NCI-H1105 (cell line): ENCODE data around the gene GATA3.
A peak's percentile ranks its signal among the peaks of the same experiment; 100 is the strongest.
"Not testable (repeated sequence)": the region's sequence is repeated elsewhere in the genome, so short reads cannot be mapped to it uniquely, and the experiment has no call there.

Source experiments
- DNase-seq: peaks from one replicate; lab custom pipeline; 2025; lab: John Stamatoyannopoulos, UW

The GATA3 gene

GRCh38 chr10:8054494-8055407 is at the start of gene GATA3:
GATA3 (plus strand) TSS chr10:8054688; CDS start chr10:8055656, 968 bp downstream.
- DNase-seq, result no peak

- DNase-seq, result no peak
Measured at GRCh38 chr10:8006274-8006999, 48.1 kb upstream of the GATA3 start.

GRCh38 chr10:8009031-8009430 is 45.5 kb upstream of the GATA3 start:
- DNase-seq, result no peak

DNA sequence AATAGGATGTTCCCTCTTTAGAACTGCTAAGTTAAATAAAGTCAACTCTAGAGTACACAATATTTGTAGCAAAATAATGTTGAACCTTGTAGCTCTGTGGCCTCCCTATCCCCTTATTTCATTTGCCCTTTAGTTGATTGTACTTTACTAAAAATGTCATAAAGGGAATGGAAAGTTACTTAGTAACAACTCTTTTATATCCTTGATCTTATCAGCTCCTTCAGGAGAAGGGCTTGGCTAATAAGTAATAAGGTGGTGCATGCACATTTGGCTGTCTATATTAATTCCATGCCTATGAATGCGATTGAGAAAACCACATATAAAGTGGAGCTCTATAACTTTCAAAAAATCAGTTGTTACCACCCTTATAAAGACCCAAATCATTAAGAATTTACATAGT is 41.5 kb upstream of the GATA3 start:
- DNase-seq, result no peak

- no peak for DNase-seq
Measured at GRCh38 chr10:8013619-8014018, 40.9 kb upstream of the GATA3 start.

DNA sequence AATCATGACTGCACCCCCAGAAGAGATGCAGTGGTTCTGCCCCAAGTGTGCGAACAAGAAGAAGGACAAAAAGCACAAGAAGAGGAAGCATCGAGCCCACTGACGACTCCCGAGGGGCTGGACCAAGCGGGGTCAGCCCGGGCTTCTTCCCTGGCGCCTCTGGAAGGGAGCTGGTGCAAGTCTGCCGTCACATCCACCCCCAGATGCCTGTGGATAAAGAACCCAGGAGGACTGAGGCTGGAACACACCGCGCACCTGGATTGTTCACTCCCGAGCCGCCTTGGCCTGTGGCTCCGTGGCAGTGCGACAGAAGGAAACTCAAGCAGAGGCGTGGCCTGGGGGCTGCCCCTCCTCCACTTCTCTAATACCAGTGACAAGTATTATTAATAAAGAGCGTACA is 39.8 kb upstream of the GATA3 start:
- DNase-seq, result no peak

GRCh38 chr10:8017277-8017676 is 37.2 kb upstream of the GATA3 start:
- DNase-seq, result no peak

DNA sequence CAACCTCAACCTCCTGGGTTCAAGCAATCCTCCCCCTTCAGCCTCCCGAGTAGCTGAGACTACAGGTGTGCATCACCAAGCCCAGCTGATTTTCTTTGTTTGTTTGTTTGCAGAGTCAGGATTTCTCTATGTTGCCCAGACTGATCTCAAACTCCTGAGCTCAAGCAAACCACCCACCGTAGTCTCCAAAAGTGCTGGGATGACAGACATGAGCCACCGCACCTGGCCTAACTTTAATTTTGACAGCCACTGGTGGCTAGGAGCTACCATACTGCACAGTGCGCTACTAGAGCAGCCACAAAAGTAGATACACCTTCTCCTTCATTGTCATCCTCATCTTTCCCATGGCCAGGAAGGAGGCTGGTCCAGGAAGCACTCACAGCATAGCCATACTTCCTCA is 31.2 kb upstream of the GATA3 start:
- no peak for DNase-seq

GRCh38 chr10:8023851-8024250 is 30.6 kb upstream of the GATA3 start:
- DNase-seq, result no peak

GRCh38 chr10:8026349-8027259 is 27.9 kb upstream of the GATA3 start:
- no peak for DNase-seq

- DNase-seq, result not testable (repeated sequence)
Measured at GRCh38 chr10:8031211-8031610, 23.3 kb upstream of the GATA3 start.

- no peak for DNase-seq
Measured at GRCh38 chr10:8032558-8032957, 21.9 kb upstream of the GATA3 start.

DNA sequence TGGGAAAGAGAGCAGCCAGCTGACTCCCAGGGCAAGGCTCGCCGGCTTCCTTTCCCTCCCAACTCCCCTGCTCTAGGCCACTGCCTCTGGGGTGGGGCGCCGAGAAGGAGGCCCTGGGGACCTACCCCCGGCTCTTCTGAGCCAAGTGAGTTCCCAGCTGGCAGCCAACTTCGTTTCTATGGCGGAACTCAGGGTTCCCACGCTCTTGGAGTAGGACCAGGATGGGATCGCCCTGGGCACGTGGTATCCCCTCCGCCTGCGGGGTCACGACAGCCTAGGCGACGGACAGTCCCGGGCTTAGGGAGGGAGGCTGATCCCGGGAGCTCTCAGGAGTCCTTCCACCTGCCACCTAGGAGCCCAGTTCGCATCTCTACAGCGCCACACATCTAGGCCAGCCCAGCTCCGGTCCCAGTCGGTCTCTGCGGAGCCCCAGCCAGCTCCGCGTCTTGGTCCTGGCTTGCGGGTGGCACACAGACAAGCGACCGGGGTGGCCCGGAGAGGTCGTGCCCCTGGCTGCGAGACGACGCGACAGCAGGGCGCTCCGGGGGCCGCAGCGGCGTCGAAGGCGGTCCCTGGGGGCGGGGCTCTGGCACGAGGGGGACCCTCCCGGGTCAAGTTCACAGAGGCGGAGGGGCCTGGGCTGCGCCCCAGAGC is 20.5 kb upstream of the GATA3 start:
- no peak for DNase-seq

DNA sequence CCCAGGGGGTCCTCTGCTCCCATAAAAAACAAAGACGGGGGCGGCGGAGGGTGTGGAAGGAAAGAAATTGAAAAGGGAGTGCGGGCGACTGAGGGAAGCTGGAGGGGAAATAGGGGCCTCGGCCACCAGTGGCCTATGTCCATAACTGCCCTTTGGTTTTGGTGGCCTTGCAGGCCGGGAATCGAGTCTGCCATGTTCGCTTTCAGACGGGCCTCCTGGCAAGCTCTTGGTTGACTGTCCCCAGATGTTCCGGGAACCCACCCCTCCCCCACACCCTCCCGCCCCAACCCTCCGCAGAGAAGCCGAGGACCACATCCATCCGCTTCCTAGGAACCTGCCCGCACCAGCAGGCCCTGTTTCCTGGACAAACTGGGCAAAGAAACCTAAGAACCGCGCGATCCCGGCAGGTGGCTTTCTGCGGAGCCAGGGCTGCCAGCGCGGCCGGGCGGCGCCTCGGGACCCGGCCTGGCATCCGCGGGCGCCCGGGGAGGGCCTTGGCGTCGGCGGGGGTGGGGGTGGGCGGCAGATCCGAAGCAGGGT is 20.0 kb upstream of the GATA3 start:
- DNase-seq, result no peak

DNA sequence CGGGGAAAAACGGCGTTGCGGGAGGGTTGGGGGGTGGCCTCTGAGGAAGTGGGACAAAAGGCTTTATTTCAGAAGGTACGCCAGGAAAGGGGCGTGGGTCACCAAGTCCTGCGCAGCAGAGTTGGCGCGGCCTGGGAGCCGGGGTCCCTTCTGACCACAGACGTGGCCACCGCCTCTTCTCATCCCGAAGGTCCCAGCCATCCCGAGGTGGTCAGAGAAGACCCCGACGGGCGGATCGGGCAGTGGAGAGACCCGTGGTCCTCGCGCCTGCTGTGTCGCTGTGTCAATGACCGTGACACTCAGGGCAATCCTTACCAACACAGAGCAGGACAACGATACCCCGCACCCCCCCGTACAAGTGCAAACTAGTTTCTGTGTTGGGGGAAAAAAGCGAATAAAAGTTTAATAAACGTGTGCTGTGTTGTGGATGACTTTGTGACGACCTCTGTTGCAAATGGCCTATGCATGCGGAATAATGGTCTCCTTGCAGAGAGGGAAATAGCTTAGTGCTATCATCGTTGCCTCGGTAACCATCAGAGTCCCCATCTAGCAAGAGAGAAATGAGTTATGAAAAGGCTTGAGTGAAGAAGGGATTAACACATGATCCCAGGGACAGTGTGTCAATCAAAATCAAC is 19.4 kb upstream of the GATA3 start:
- DNase-seq, result peak; percentile 28

DNA sequence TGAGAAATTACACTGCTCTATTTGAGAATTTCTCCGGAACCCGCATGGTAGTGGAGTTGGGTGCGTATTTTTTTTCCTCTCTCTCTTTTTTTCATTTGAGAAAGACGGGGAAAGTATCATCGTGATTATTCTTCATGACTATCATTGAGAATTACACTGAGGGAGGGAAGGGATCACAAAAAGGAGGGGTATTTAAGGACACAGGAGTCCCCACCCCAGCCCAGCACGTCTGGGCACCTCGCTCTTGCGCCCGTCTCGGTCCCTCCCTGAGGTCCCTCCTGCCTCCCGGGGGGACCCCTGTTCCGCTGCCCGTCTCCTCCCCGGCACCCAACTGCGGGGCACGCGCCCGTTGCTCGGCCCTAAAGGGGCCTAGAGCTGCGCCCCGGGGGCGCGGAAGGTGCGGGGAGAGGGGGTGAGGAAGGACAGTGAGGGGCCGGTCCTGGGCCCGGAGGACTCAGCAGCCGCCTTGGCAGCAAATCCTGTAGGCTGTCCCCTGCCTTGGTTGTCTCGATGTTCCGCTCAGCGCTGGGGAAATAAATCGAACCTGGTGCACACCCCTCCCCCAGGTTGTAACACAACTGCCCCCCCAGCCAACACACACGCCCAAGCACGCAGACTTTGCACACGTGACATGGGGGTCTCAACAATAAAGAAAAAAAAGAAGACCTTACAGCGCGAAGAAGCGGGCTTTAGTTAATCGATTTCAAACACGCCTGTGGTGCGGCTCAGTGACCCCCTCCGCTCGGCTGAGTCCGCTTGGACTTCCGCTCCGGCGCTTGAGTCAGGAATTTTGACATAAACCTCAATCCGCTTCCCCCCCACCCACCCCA is 18.6 kb upstream of the GATA3 start:
- DNase-seq, result no peak

GRCh38 chr10:8036506-8037198 is 17.8 kb upstream of the GATA3 start:
- no peak for DNase-seq

GRCh38 chr10:8037199-8037801 is 17.2 kb upstream of the GATA3 start:
- no peak for DNase-seq
